Activated CD4-positive, alpha-beta T cell treated with anti-CD3 and anti-CD28 coated beads for 1 hour (primary cell): ENCODE results near the gene TRIO.

Experiments
- DNase-seq: peaks from one replicate; pipeline ENCODE4 v3.0.0-alpha.2; 2020

Gene TRIO

GRCh38 chr5:14306329-14306815 is 163.2 kb downstream of the TRIO start:
- no peak for DNase-seq

- no peak for DNase-seq
Observed at GRCh38 chr5:14308384-14309154, 165.4 kb downstream of the TRIO start.

- no peak for DNase-seq
Observed at GRCh38 chr5:14309199-14309598, 166.1 kb downstream of the TRIO start.

GRCh38 chr5:14309878-14310531 is 166.9 kb downstream of the TRIO start:
- no peak for DNase-seq

GRCh38 chr5:14310901-14311300 is 167.8 kb downstream of the TRIO start:
- no peak for DNase-seq

GRCh38 chr5:14313986-14314690 is 171.0 kb downstream of the TRIO start:
- DNase-seq = no peak

GRCh38 chr5:14316471-14316870 is 173.3 kb downstream of the TRIO start:
- no peak for DNase-seq

GRCh38 chr5:14319102-14319501 is 176.0 kb downstream of the TRIO start:
- no peak for DNase-seq

- no peak for DNase-seq
Observed at GRCh38 chr5:14321936-14322335, 178.8 kb downstream of the TRIO start.

- no peak for DNase-seq
Observed at GRCh38 chr5:14322437-14323187, 179.5 kb downstream of the TRIO start.

- DNase-seq = no peak
Observed at GRCh38 chr5:14323466-14323865, 180.3 kb downstream of the TRIO start.

GRCh38 chr5:14325369-14325768 is 182.2 kb downstream of the TRIO start:
- DNase-seq = no peak

GRCh38 chr5:14326035-14326903 is 183.1 kb downstream of the TRIO start:
- DNase-seq = no peak

- DNase-seq = no peak
Observed at GRCh38 chr5:14327624-14328023, 184.5 kb downstream of the TRIO start.

GRCh38 chr5:14328144-14328543 is 185.0 kb downstream of the TRIO start:
- DNase-seq = no peak

GRCh38 chr5:14330291-14330690 is 187.1 kb downstream of the TRIO start:
- no peak for DNase-seq

- DNase-seq = no peak
Observed at GRCh38 chr5:14330729-14331385, 187.7 kb downstream of the TRIO start.

- DNase-seq = no peak
Observed at GRCh38 chr5:14331386-14331781, 188.2 kb downstream of the TRIO start.

- DNase-seq = no peak
Observed at GRCh38 chr5:14332038-14332631, 189.0 kb downstream of the TRIO start.

- DNase-seq = no peak
Observed at GRCh38 chr5:14332746-14333145, 189.6 kb downstream of the TRIO start.

GRCh38 chr5:14337593-14337992 is 194.5 kb downstream of the TRIO start:
- DNase-seq = no peak
